Measurements from ENCODE around the gene MED29.

The MED29 gene
- 47.3 to 61.1 reads per million in 2 experiments for total RNA-seq

- DNase-seq (ENCODE audit: low read depth), result peak; percentile 96
Measured at GRCh38 chr19:39390751-39391437, at the start of gene MED29, which contains the start of gene PAF1. MED29 (plus strand) TSS chr19:39391378; CDS start chr19:39391423, 45 bp downstream. PAF1 (minus strand) TSS chr19:39391106; CDS start chr19:39390864, 242 bp downstream.

GRCh38 chr19:39341719-39342604 is 49.2 kb upstream of the MED29 start, which contains the start of gene SAMD4B:
SAMD4B (plus strand) TSS chr19:39342421; CDS start chr19:39356894, 14,473 bp downstream.
- peak; percentile 99 for DNase-seq (ENCODE audit: low read depth)

GRCh38 chr19:39342647-39343305 is 48.4 kb upstream of the MED29 start:
- DNase-seq (ENCODE audit: low read depth), result no peak

- DNase-seq (ENCODE audit: low read depth), result no peak
Measured at GRCh38 chr19:39345956-39346355, 45.2 kb upstream of the MED29 start.

- no peak for DNase-seq (ENCODE audit: low read depth)
Measured at GRCh38 chr19:39347332-39348164, 43.6 kb upstream of the MED29 start.

GRCh38 chr19:39349326-39349725 is 41.9 kb upstream of the MED29 start:
- no peak for DNase-seq (ENCODE audit: low read depth)

GRCh38 chr19:39350156-39350555 is 41.0 kb upstream of the MED29 start:
- no peak for DNase-seq (ENCODE audit: low read depth)

GRCh38 chr19:39351537-39352064 is 39.6 kb upstream of the MED29 start:
- DNase-seq (ENCODE audit: low read depth), result no peak

- no peak for DNase-seq (ENCODE audit: low read depth)
Measured at GRCh38 chr19:39352381-39353255, 38.6 kb upstream of the MED29 start.

- no peak for DNase-seq (ENCODE audit: low read depth)
Measured at GRCh38 chr19:39355253-39355652, 35.9 kb upstream of the MED29 start.

- no peak for DNase-seq (ENCODE audit: low read depth)
Measured at GRCh38 chr19:39356073-39356472, 35.1 kb upstream of the MED29 start.

GRCh38 chr19:39356647-39357046 is 34.5 kb upstream of the MED29 start:
- no peak for DNase-seq (ENCODE audit: low read depth)

- DNase-seq (ENCODE audit: low read depth), result no peak
Measured at GRCh38 chr19:39359026-39359425, 32.2 kb upstream of the MED29 start.

GRCh38 chr19:39360599-39360998 is 30.6 kb upstream of the MED29 start:
- DNase-seq (ENCODE audit: low read depth), result no peak

GRCh38 chr19:39362682-39363657 is 28.2 kb upstream of the MED29 start:
- no peak for DNase-seq (ENCODE audit: low read depth)

- no peak for DNase-seq (ENCODE audit: low read depth)
Measured at GRCh38 chr19:39363901-39364457, 27.2 kb upstream of the MED29 start.

GRCh38 chr19:39365531-39365930 is 25.6 kb upstream of the MED29 start:
- DNase-seq (ENCODE audit: low read depth), result no peak

GRCh38 chr19:39369200-39369599 is 22.0 kb upstream of the MED29 start:
- DNase-seq (ENCODE audit: low read depth), result no peak

- DNase-seq (ENCODE audit: low read depth), result no peak
Measured at GRCh38 chr19:39370735-39371134, 20.4 kb upstream of the MED29 start.

Data from T follicular helper cell (primary cell).